Chondrocyte (in vitro differentiated cells): ENCODE data around the gene CREB5. TPM values are rescaled to one million over a fixed set of nuclear protein-coding genes. Genes with fewer than 3 reads are reported as not detected.

Experiments used
- DNase-seq: peaks from one replicate; pipeline ENCODE4 v3.0.0; 2021; ENCODE audit warnings: mixed read lengths, low spot score
- H3K27ac Mint-ChIP-seq: one replicate; pipeline ENCODE4 v1.8.0; 2021; ENCODE audit warnings: mild to moderate bottlenecking, moderate library complexity, mixed read lengths; ENCODE audit not compliant: unreplicated experiment
- H3K27me3 Mint-ChIP-seq: 2 replicates; pipeline ENCODE4 v1.8.0; 2021; ENCODE audit warnings: low read depth, mixed read lengths
- H3K36me3 Mint-ChIP-seq: 2 replicates; pipeline ENCODE4 v1.8.0; 2021; ENCODE audit warnings: low read depth, mixed read lengths
- H3K4me1 Mint-ChIP-seq: 2 replicates; pipeline ENCODE4 v1.8.0; 2021; ENCODE audit warnings: low read depth, mild to moderate bottlenecking, mixed read lengths
- H3K4me3 Mint-ChIP-seq: one replicate; pipeline ENCODE4 v1.8.0; 2021; ENCODE audit warnings: mild to moderate bottlenecking, moderate library complexity, mixed read lengths; ENCODE audit not compliant: unreplicated experiment
- H3K9me3 Mint-ChIP-seq: 2 replicates; pipeline ENCODE4 v1.8.0; 2021; ENCODE audit warnings: low read depth, mixed read lengths
- total RNA-seq: library from RNA; stranded (reverse); gene quantifications from 3 replicates; pipeline ENCODE4 v1.2.1, GENCODE V29; 2021
- TF ChIP-seq, protein P1 (sequence below): fragments of 200-600 bp; sonication (generic); IDR thresholded peaks from 2 replicates; pipeline ENCODE4 v1.5.0; 2021; ENCODE audit warnings: antibody characterized with exemption, mild to moderate bottlenecking, moderate library complexity

The CREB5 gene
- total RNA-seq, 1 donor from 2014 or later: 8.2 TPM

DNA sequence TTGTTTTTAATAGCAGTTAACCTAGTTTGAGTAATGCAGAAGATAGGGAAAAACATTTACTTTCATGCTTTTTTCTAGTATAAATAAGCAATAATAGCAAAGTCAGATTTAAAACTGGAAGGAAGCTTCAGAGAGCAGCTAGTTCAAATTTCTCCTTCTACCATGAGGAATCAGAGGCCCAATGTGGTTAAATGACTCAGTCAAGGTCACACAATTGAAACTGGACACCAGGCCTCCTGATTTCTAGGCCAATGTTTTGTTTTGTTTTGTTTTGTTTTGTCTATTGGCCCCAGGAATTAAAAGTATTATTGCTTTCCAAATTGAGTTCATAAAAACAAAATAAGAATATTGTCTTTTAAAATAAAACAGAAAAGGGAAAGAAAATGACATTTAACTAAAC, 423.5 kb downstream of the CREB5 start:
- Mint-ChIP-seq H3K4me1 (peaks cover 9% of the 10 kb centered on the region), H3K36me3 (no peaks in the 10 kb centered on the region), H3K4me3 (no peak overlapping the region), H3K27me3 (no peaks in the 10 kb centered on the region), H3K27ac (no peak overlapping the region), H3K9me3 (no peaks in the 10 kb centered on the region)
- TF ChIP-seq, protein P1, sequence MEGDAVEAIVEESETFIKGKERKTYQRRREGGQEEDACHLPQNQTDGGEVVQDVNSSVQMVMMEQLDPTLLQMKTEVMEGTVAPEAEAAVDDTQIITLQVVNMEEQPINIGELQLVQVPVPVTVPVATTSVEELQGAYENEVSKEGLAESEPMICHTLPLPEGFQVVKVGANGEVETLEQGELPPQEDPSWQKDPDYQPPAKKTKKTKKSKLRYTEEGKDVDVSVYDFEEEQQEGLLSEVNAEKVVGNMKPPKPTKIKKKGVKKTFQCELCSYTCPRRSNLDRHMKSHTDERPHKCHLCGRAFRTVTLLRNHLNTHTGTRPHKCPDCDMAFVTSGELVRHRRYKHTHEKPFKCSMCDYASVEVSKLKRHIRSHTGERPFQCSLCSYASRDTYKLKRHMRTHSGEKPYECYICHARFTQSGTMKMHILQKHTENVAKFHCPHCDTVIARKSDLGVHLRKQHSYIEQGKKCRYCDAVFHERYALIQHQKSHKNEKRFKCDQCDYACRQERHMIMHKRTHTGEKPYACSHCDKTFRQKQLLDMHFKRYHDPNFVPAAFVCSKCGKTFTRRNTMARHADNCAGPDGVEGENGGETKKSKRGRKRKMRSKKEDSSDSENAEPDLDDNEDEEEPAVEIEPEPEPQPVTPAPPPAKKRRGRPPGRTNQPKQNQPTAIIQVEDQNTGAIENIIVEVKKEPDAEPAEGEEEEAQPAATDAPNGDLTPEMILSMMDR: no peak
- no peak for DNase-seq

DNA sequence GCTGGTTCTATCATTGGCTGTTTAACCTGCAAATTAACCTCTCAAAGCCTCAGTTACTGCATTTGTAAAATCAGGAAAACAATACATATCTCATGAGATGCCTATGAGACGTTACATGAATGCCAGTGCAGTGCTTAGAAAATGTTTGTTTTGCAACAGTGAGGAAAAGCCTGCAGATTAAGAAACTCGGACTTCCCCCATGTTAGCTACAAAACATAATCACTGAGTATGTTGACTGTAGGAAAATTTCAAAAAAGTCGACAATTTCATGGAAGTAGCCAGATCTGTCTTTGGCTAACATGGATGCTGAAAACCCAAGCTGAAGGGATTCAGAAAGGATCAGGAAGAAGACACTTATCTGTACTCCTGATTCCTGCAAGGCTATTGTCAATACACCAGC, 424.4 kb downstream of the CREB5 start:
- no peak for DNase-seq
- Mint-ChIP-seq H3K27ac (no peak overlapping the region), H3K36me3 (no peaks in the 10 kb centered on the region), H3K4me3 (no peak overlapping the region), H3K27me3 (no peaks in the 10 kb centered on the region), H3K4me1 (peaks cover 5% of the 10 kb centered on the region), H3K9me3 (no peaks in the 10 kb centered on the region)
- TF ChIP-seq, protein P1: no peak

DNA sequence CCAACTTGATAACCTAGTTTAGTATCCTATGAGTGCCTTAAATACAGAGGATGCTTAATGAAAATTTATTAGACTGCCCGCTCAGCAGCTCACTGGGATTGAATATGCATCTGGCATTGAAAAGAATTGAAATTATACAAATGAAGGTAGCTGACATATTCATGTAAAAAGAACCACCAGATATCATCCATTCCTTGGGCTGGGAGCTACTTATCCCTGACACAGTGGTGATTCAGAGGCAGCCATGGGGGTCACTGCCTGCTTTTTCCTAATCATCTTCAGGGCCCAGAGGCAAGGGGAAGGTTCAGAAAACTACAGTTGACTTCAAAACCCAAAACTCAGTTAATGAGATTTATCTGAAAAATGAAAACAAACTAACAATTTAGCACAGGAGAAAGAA, 424.9 kb downstream of the CREB5 start:
- peaks cover 5% of the 10 kb centered on the region for H3K4me1 Mint-ChIP-seq

DNA sequence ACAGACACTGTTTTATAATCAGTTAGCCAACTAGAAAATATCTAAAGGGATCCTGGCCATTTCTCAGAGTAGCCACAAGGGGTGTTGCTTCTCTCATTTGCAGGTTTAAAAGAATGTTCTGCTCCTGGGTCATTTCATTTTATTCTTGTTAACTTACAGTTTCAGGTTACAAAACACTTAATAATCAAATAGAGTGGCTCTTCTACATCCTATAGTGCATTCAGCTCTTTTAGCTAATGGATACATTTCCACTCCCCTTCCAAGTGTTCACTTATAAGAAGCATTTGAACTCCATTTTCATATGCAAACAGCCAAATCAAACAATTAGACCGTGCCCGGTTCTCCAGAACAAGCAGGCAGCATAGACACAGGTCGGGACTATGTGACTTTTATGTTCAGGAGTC, 428.3 kb downstream of the CREB5 start:
- H3K4me1 Mint-ChIP-seq: peaks cover 4% of the 10 kb centered on the region
- H3K27ac Mint-ChIP-seq: no peak overlapping the region
- TF ChIP-seq, protein P1: peak; percentile 76
- no peak for DNase-seq
- no peak overlapping the region for H3K4me3 Mint-ChIP-seq
- H3K27me3 Mint-ChIP-seq: peaks cover 11% of the 10 kb centered on the region
- peaks cover 2% of the 10 kb centered on the region for H3K36me3 Mint-ChIP-seq
- H3K9me3 Mint-ChIP-seq: no peaks in the 10 kb centered on the region

More for the DNA sequence above, 424.9 kb downstream of the CREB5 start:
- Mint-ChIP-seq H3K36me3 (no peaks in the 10 kb centered on the region), H3K9me3 (no peaks in the 10 kb centered on the region), H3K4me3 (no peak overlapping the region), H3K27ac (no peak overlapping the region), H3K27me3 (peaks cover under 1% of the 10 kb centered on the region)
- TF ChIP-seq, protein P1: no peak
- DNase-seq: no peak

DNA sequence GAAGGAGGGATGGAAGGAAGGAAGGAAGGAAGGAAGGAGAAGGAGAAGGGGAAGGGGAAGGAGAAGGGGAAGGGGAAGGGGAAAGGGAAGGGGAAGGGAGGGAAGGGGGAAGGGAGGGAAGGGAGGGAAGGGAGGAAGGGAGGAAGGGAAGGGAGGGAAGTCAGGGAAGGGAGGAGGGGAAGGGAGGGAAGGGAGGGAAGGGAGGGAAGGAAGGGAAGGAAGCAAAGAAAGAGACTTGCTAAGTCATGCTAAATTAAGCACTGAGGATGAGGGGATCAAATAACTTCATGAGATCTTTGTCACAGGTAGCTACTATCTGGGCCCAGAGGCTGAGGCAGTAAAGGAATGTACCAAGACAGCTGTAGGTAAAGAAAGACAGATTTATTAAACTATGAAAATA, 429.4 kb downstream of the CREB5 start:
- TF ChIP-seq, protein P1: no peak
- no peak overlapping the region for H3K4me3 Mint-ChIP-seq
- no peak overlapping the region for H3K27ac Mint-ChIP-seq
- peaks cover 11% of the 10 kb centered on the region for H3K27me3 Mint-ChIP-seq
- DNase-seq: no peak
- H3K4me1 Mint-ChIP-seq: no peaks in the 10 kb centered on the region
- peaks cover 2% of the 10 kb centered on the region for H3K9me3 Mint-ChIP-seq
- H3K36me3 Mint-ChIP-seq: peaks cover 2% of the 10 kb centered on the region
